ENCODE data around the gene PVALB. TPM values are rescaled to one million over a fixed set of nuclear protein-coding genes. Genes with fewer than 3 reads are reported as not detected.

PVALB gene
- total and polyA plus RNA-seq, 2 of the 4 experiments (the other 2 are of a cell fraction) = not detected

- Histone ChIP-seq H3K9me1 (ENCODE audit: insufficient read depth, low read length) (no peaks in the 10 kb centered on the region), H4K5ac (ENCODE audit: low read depth, low read length) (no peak overlapping the region), H2AK9ac (replicated peaks; ENCODE audit: low read depth, low read length, poor library complexity) (no peak overlapping the region), H3K4ac (ENCODE audit: low read depth, low read length) (no peak overlapping the region), H3K4me3 (ENCODE audit: insufficient read depth, low read depth, low read length) (no peak overlapping the region), H3K4me2 (ENCODE audit: low read depth, low read length) (no peak overlapping the region), H2BK20ac (ENCODE audit: low read depth, low read length) (no peak overlapping the region), H3K23ac (ENCODE audit: low read depth, low read length) (no peak overlapping the region), H3K14ac (replicated peaks; ENCODE audit: low read depth, low read length) (no peak overlapping the region), H2BK120ac (ENCODE audit: low read depth, low read length) (no peak overlapping the region), H2BK5ac (ENCODE audit: low read depth, low read length, poor library complexity, severe bottlenecking) (no peak overlapping the region), H2AK5ac (ENCODE audit: low read depth, low read length) (no peak overlapping the region), H4K91ac (ENCODE audit: insufficient read depth, low read depth, low read length) (no peak overlapping the region), H3K27me3 (ENCODE audit: control insufficient read depth, insufficient read depth, low read length) (peaks cover 26% of the 10 kb centered on the region), H3K9me3 (ENCODE audit: control insufficient read depth, insufficient read depth, low read length) (peaks cover 2% of the 10 kb centered on the region), H4K20me1 (ENCODE audit: insufficient read depth, low read length) (no peaks in the 10 kb centered on the region), H4K8ac (ENCODE audit: low read depth in 2 of 2, low read length in 2 of 2) (no peak overlapping the region), H2BK15ac (ENCODE audit: low read depth, low read length) (no peak overlapping the region), H3K18ac (ENCODE audit: low read depth, low read length) (no peak overlapping the region), H3K56ac (ENCODE audit: extremely low read depth, insufficient read depth, low read length) (no peak overlapping the region), H3K9ac (ENCODE audit: low read depth, low read length) (no peak overlapping the region), H3K36me3 (ENCODE audit: control insufficient read depth, insufficient read depth, low read length) (no peaks in the 10 kb centered on the region), H3K4me1 (ENCODE audit: control insufficient read depth, insufficient read depth, low read length) (no peaks in the 10 kb centered on the region), H3K27ac (ENCODE audit: insufficient read depth, low read length) (no peak overlapping the region), H2AFZ (replicated peaks; ENCODE audit: low read length, poor library complexity) (peak overlapping the region; percentile 73), H3K79me1 (ENCODE audit: low read depth in 1 of 2, low read length in 2 of 2) (no peaks in the 10 kb centered on the region)
- in situ Hi-C loops (cut with MboI; ENCODE audit: low sequenced_read_pairs) = loop anchor here (5.0 kb wide), 1 partner anchor 309 kb away; no protein-coding TSS in a partner anchor
- peak; percentile 98 for ATAC-seq (ENCODE audit: low read depth)
- TF ChIP-seq RAD21 (IDR thresholded peaks at IDR 0.05; ENCODE audit: low read length) (peak; percentile 80), SMC3 (IDR thresholded peaks at IDR 0.05; ENCODE audit: low read depth, low read length) (peak; percentile 96), RFX5 (IDR thresholded peaks at IDR 0.05; ENCODE audit: low read depth, low read length) (no peak), MAZ (IDR thresholded peaks at IDR 0.05; ENCODE audit: borderline replicate concordance, low read depth, low read length) (peak; percentile 37; the same call in 1 of the 2 replicates), CTCF (conservative IDR thresholded peaks at IDR 0.05; ENCODE audit: low read depth, low read length) (peak; percentile 100; the same call in 1 of the 2 replicates), USF2 (IDR thresholded peaks at IDR 0.05; ENCODE audit: low read depth, low read length) (no peak), CHD1 (IDR thresholded peaks at IDR 0.05; ENCODE audit: low read depth, low read length) (no peak)
- no TSS peak for BruUV-seq (replicated peaks)
- intact Hi-C loops (cut with micrococcal nuclease) = loop anchor here (1.0 kb wide), 3 partner anchors 74 to 310 kb away; no protein-coding TSS in a partner anchor
- CTCF ChIA-PET = interaction anchor here (0.6 to 1.6 kb wide), 27 partner anchors 9 to 659 kb away, joined by 3 to 11 read pairs (median 4); no protein-coding TSS in a partner anchor
- WGBS, 2 experiments (ENCODE audit: extremely low coverage in 2 of 2, insufficient read length in 1 of 2) = 0% methylated on average over 4 of the region's 30 CpGs; no CpG with 5 or more reads in 1 of the 2 experiments
- dilution Hi-C loops (cut with HindIII; ENCODE audit: low sequenced_read_pairs, unreplicated experiment) = no loop called here
- POLR2A ChIA-PET (ENCODE audit: unreplicated experiment) = no interaction called here
- DNase-seq = peak; percentile 79
Measured at GRCh38 chr22:36856121-36856791, 39.4 kb upstream of the PVALB start.
